Trophoblast cell (in vitro differentiated cells and primary cell): ENCODE results near the gene P3H1.

Experiments used
- DNase-seq, 2 donors: peaks; one replicate each; pipeline ENCODE4 v3.0.0-alpha.2; 2016
- H2AFZ ChIP-seq: 2 replicates; pipeline ENCODE4 v1.6.1; 2013; ENCODE audit warnings: low read length, moderate library complexity, mild to moderate bottlenecking; ENCODE audit not compliant: insufficient read depth, poor library complexity
- H2AK5ac ChIP-seq: 2 replicates; pipeline ENCODE4 v1.6.1; 2013; ENCODE audit warnings: mild to moderate bottlenecking, low read length
- H2BK120ac ChIP-seq: 2 replicates; pipeline ENCODE4 v1.6.1; 2013; ENCODE audit warnings: low read length, mild to moderate bottlenecking, moderate library complexity; ENCODE audit not compliant: insufficient read depth, poor library complexity
- H2BK12ac ChIP-seq: 2 replicates; pipeline ENCODE4 v1.6.1; 2013; ENCODE audit warnings: mild to moderate bottlenecking, low read length, moderate library complexity
- H2BK5ac ChIP-seq: 2 replicates; pipeline ENCODE4 v1.6.1; 2013; ENCODE audit warnings: low read length, low read depth, moderate library complexity, mild to moderate bottlenecking; ENCODE audit not compliant: poor library complexity
- H3K14ac ChIP-seq: 2 replicates; pipeline ENCODE4 v1.6.1; 2013; ENCODE audit warnings: mild to moderate bottlenecking, low read length
- H3K18ac ChIP-seq: 2 replicates; pipeline ENCODE4 v1.6.1; 2013; ENCODE audit warnings: mild to moderate bottlenecking, low read length
- H3K23ac ChIP-seq: 2 replicates; pipeline ENCODE4 v1.6.1; 2013; ENCODE audit warnings: low read length
- H3K27ac ChIP-seq: 2 replicates; pipeline ENCODE4 v1.5.1; 2013; ENCODE audit warnings: low read depth, mild to moderate bottlenecking, inconsistent platforms, low read length, moderate library complexity
- H3K27me3 ChIP-seq: 2 replicates; pipeline ENCODE4 v1.6.1; 2013; ENCODE audit warnings: inconsistent platforms, mild to moderate bottlenecking, low read length, moderate library complexity; ENCODE audit not compliant: insufficient read depth
- H3K36me3 ChIP-seq, 2 experiments: 1 replicate in 1 of 2; 2 replicates in 1 of 2; pipeline ENCODE4 v1.6.1; 2013; ENCODE audit warnings: low read length in 2 of 2, mild to moderate bottlenecking in 2 of 2, moderate library complexity in 1 of 2; ENCODE audit not compliant: insufficient read depth in 2 of 2, control insufficient read depth in 1 of 2
- H3K4ac ChIP-seq: 2 replicates; pipeline ENCODE4 v1.6.1; 2013; ENCODE audit warnings: low read depth, mild to moderate bottlenecking, low read length, moderate library complexity
- H3K4me1 ChIP-seq, 2 experiments: 1 replicate in 1 of 2; 2 replicates in 1 of 2; pipeline ENCODE4 v1.6.1; 2013; ENCODE audit warnings: low read length in 2 of 2, mild to moderate bottlenecking in 2 of 2, moderate library complexity in 1 of 2; ENCODE audit not compliant: insufficient read depth in 2 of 2, control insufficient read depth in 1 of 2
- H3K4me2 ChIP-seq: 2 replicates; pipeline ENCODE4 v1.6.1; 2013; ENCODE audit warnings: inconsistent platforms, mild to moderate bottlenecking, low read length, moderate library complexity
- H3K4me3 ChIP-seq: 2 replicates; pipeline ENCODE4 v1.5.1; 2013; ENCODE audit warnings: mild to moderate bottlenecking, low read depth, low read length, inconsistent platforms
- H3K79me1 ChIP-seq: one replicate; pipeline ENCODE4 v1.6.1; 2013; ENCODE audit warnings: low read length
- H3K79me2 ChIP-seq: 2 replicates; pipeline ENCODE4 v1.6.1; 2013; ENCODE audit warnings: low read length, mild to moderate bottlenecking; ENCODE audit not compliant: control insufficient read depth, insufficient read depth, poor library complexity
- H3K9ac ChIP-seq: 2 replicates; pipeline ENCODE4 v1.6.1; 2013; ENCODE audit warnings: mild to moderate bottlenecking, low read length
- H3K9me3 ChIP-seq: 2 replicates; pipeline ENCODE4 v1.6.1; 2013; ENCODE audit warnings: low read depth, mild to moderate bottlenecking, control low read depth, inconsistent platforms, low read length; ENCODE audit not compliant: insufficient read depth
- H4K12ac ChIP-seq: 2 replicates; pipeline ENCODE4 v1.6.1; 2013; ENCODE audit warnings: low read depth, mild to moderate bottlenecking, low read length, moderate library complexity
- H4K8ac ChIP-seq: 2 replicates; pipeline ENCODE4 v1.6.1; 2013; ENCODE audit warnings: low read depth, mild to moderate bottlenecking, low read length, moderate library complexity
- H4K91ac ChIP-seq: one replicate; pipeline ENCODE4 v1.6.1; 2013; ENCODE audit warnings: low read depth, mild to moderate bottlenecking, low read length, moderate library complexity
- WGBS: extraction: QIAGEN DNeasy Blood & Tissue Kit; methylation state at CpG from one replicate; pipeline ENCODE4 v1.1.7; 2013; ENCODE audit warnings: missing lambda C conversion rate; ENCODE audit not compliant: insufficient read length, insufficient coverage; ENCODE audit errors: extremely low coverage; 5-methylcytosine and 5-hydroxymethylcytosine counted together

P3H1 gene

DNA sequence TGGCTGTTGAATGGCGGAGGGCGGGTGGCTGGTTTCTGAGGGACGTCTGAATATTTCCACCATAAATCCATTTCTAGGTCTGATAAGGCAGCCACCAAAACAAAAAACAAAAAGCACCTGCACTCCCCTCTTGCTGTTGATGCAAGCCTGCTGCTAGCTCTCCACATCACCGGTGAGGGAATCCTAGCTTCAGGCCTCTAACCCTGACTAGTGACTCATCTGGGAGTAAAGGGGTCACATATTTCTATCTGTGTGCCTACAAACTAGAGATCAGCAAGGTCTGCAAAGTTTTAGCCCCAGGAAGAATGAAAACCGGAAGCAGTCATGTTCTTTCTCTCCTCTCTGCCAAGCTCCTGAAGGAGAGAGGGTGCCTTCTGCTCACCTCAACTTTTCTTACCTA is 39.8 kb upstream of the P3H1 start:
- peaks cover 0 to 2% of the 10 kb centered on the region in 2 experiments for H3K36me3 ChIP-seq
- WGBS, result no CpG with 5 or more reads among the region's 5 CpGs
- H2AK5ac ChIP-seq, result no peak overlapping the region
- no peak overlapping the region for H3K4me3 ChIP-seq
- no peaks in the 10 kb centered on the region for H3K79me2 ChIP-seq
- H3K27ac ChIP-seq, result peak overlapping the region; percentile 22
- no peak overlapping the region for H2BK120ac ChIP-seq
- H3K9me3 ChIP-seq, result no peaks in the 10 kb centered on the region
- no peak overlapping the region for H3K9ac ChIP-seq
- H3K4ac ChIP-seq, result no peak overlapping the region
- H3K18ac ChIP-seq, result no peak overlapping the region
- no peak overlapping the region for H2BK12ac ChIP-seq
- no peak overlapping the region for H2AFZ ChIP-seq
- no peak overlapping the region for H3K14ac ChIP-seq
- H3K23ac ChIP-seq, result no peak overlapping the region
- no peak overlapping the region for H4K12ac ChIP-seq
- no peak overlapping the region for H4K8ac ChIP-seq
- H3K79me1 ChIP-seq, result no peaks in the 10 kb centered on the region
- peaks cover 0 to 6% of the 10 kb centered on the region in 2 experiments for H3K4me1 ChIP-seq
- H3K4me2 ChIP-seq, result no peak overlapping the region
- H4K91ac ChIP-seq, result no peak overlapping the region
- no peak for DNase-seq
- H2BK5ac ChIP-seq, result no peak overlapping the region
- no peaks in the 10 kb centered on the region for H3K27me3 ChIP-seq

GRCh38 chr1:42806171-42806570 is 39.3 kb upstream of the P3H1 start:
- H3K27me3 ChIP-seq, result no peaks in the 10 kb centered on the region
- H4K91ac ChIP-seq, result no peak overlapping the region
- no peak overlapping the region for H2AK5ac ChIP-seq
- H2BK12ac ChIP-seq, result no peak overlapping the region
- H2BK5ac ChIP-seq, result no peak overlapping the region
- H2AFZ ChIP-seq, result no peak overlapping the region
- H3K27ac ChIP-seq, result peak overlapping the region; percentile 22
- H2BK120ac ChIP-seq, result no peak overlapping the region
- H3K4me3 ChIP-seq, result no peak overlapping the region
- no peak overlapping the region for H4K12ac ChIP-seq
- H4K8ac ChIP-seq, result no peak overlapping the region
- H3K18ac ChIP-seq, result no peak overlapping the region
- H3K23ac ChIP-seq, result no peak overlapping the region
- no peaks in the 10 kb centered on the region for H3K79me1 ChIP-seq
- no peak overlapping the region for H3K9ac ChIP-seq
- DNase-seq, result no peak
- no peak overlapping the region for H3K4me2 ChIP-seq
- no peak overlapping the region for H3K14ac ChIP-seq
- no peaks in the 10 kb centered on the region for H3K79me2 ChIP-seq
- H3K4me1 ChIP-seq, result peaks cover 0 to 6% of the 10 kb centered on the region in 2 experiments
- no peaks in the 10 kb centered on the region for H3K9me3 ChIP-seq
- H3K36me3 ChIP-seq, result peaks cover 0 to 2% of the 10 kb centered on the region in 2 experiments
- H3K4ac ChIP-seq, result no peak overlapping the region

- Histone ChIP-seq H3K27ac (no peak overlapping the region), H3K4ac (no peak overlapping the region), H2AFZ (no peak overlapping the region), H3K36me3 (peaks cover 0 to 2% of the 10 kb centered on the region in 2 experiments), H3K4me2 (no peak overlapping the region), H3K79me2 (no peaks in the 10 kb centered on the region), H3K9ac (no peak overlapping the region), H4K91ac (no peak overlapping the region), H4K8ac (no peak overlapping the region), H3K14ac (no peak overlapping the region), H2BK12ac (no peak overlapping the region), H2BK120ac (no peak overlapping the region), H4K12ac (no peak overlapping the region), H3K23ac (no peak overlapping the region), H3K79me1 (no peaks in the 10 kb centered on the region), H3K18ac (no peak overlapping the region), H3K4me3 (no peak overlapping the region), H3K27me3 (no peaks in the 10 kb centered on the region), H2AK5ac (no peak overlapping the region), H3K4me1 (peaks cover 0 to 6% of the 10 kb centered on the region in 2 experiments), H2BK5ac (no peak overlapping the region), H3K9me3 (no peaks in the 10 kb centered on the region)
- no CpG with 5 or more reads among the region's 8 CpGs for whole genome bisulfite sequencing
- peak; percentile 19 to 64 for DNase-seq
Observed at GRCh38 chr1:42801832-42802473, 35.1 kb upstream of the P3H1 start.

GRCh38 chr1:42797979-42798378 is 31.2 kb upstream of the P3H1 start:
- Histone ChIP-seq H3K18ac (no peak overlapping the region), H4K91ac (no peak overlapping the region), H3K27ac (no peak overlapping the region), H3K4ac (no peak overlapping the region), H3K36me3 (no peaks in the 10 kb centered on the region), H2BK12ac (no peak overlapping the region), H3K4me1 (peaks cover 3 to 5% of the 10 kb centered on the region in 2 experiments), H3K27me3 (no peaks in the 10 kb centered on the region), H2BK5ac (no peak overlapping the region), H4K12ac (no peak overlapping the region), H3K9me3 (peaks cover 1% of the 10 kb centered on the region), H3K14ac (no peak overlapping the region), H4K8ac (no peak overlapping the region), H3K4me3 (no peak overlapping the region), H2BK120ac (no peak overlapping the region), H2AFZ (no peak overlapping the region), H3K23ac (no peak overlapping the region), H3K9ac (no peak overlapping the region), H3K79me1 (no peaks in the 10 kb centered on the region), H3K79me2 (no peaks in the 10 kb centered on the region), H2AK5ac (no peak overlapping the region), H3K4me2 (no peak overlapping the region)
- no CpG with 5 or more reads among the region's 5 CpGs for WGBS
- no peak for DNase-seq
